ENCODE data around the gene CPNE6. TPM values are rescaled to one million over a fixed set of nuclear protein-coding genes. Genes with fewer than 3 reads are reported as not detected.

CPNE6 gene
- total RNA-seq, 6 experiments from 2014 or later, result not detected

GRCh38 chr14:24088095-24088494, 16.7 kb downstream of the CPNE6 start:
- Mint-ChIP-seq H3K36me3 (ENCODE audit: low read depth) (no peaks in the 10 kb centered on the region), H3K4me3 (no peak overlapping the region), H3K9me3 (no peaks in the 10 kb centered on the region), H3K4me1 (ENCODE audit: low read depth) (peaks cover 3% of the 10 kb centered on the region), H3K27ac (no peak overlapping the region), H3K27me3 (ENCODE audit: insufficient read depth) (peaks cover 14% of the 10 kb centered on the region)
- TF ChIP-seq, protein P1, sequence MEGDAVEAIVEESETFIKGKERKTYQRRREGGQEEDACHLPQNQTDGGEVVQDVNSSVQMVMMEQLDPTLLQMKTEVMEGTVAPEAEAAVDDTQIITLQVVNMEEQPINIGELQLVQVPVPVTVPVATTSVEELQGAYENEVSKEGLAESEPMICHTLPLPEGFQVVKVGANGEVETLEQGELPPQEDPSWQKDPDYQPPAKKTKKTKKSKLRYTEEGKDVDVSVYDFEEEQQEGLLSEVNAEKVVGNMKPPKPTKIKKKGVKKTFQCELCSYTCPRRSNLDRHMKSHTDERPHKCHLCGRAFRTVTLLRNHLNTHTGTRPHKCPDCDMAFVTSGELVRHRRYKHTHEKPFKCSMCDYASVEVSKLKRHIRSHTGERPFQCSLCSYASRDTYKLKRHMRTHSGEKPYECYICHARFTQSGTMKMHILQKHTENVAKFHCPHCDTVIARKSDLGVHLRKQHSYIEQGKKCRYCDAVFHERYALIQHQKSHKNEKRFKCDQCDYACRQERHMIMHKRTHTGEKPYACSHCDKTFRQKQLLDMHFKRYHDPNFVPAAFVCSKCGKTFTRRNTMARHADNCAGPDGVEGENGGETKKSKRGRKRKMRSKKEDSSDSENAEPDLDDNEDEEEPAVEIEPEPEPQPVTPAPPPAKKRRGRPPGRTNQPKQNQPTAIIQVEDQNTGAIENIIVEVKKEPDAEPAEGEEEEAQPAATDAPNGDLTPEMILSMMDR (IDR thresholded peaks at IDR 0.05), result no peak
- no peak for DNase-seq

- TF ChIP-seq, protein P1 (IDR thresholded peaks at IDR 0.05), result no peak
- Mint-ChIP-seq H3K4me1 (ENCODE audit: low read depth) (peaks cover 11% of the 10 kb centered on the region), H3K27me3 (ENCODE audit: insufficient read depth) (peaks cover 10% of the 10 kb centered on the region), H3K4me3 (no peak overlapping the region), H3K36me3 (ENCODE audit: low read depth) (no peaks in the 10 kb centered on the region), H3K9me3 (no peaks in the 10 kb centered on the region), H3K27ac (no peak overlapping the region)
- DNase-seq, result no peak
Measured at GRCh38 chr14:24089890-24090289, 18.5 kb downstream of the CPNE6 start.

- Mint-ChIP-seq H3K4me3 (no peak overlapping the region), H3K27ac (no peak overlapping the region)
Measured at GRCh38 chr14:24092110-24092504, 20.7 kb downstream of the CPNE6 start.

GRCh38 chr14:24092505-24093206, 21.3 kb downstream of the CPNE6 start:
- Mint-ChIP-seq H3K27ac (peak overlapping the region; percentile 38; the same call in 1 of the 2 replicates), H3K27me3 (ENCODE audit: insufficient read depth) (no peaks in the 10 kb centered on the region; the same call in none of the 2 replicates), H3K9me3 (no peaks in the 10 kb centered on the region), H3K4me1 (ENCODE audit: low read depth) (peaks cover 26% of the 10 kb centered on the region), H3K4me3 (no peak overlapping the region), H3K36me3 (ENCODE audit: low read depth) (peaks cover 4% of the 10 kb centered on the region; the same call in 1 of the 2 replicates)
- DNase-seq, result no peak
- TF ChIP-seq, protein P1 (IDR thresholded peaks at IDR 0.05), result no peak

More at GRCh38 chr14:24092110-24092504, 20.7 kb downstream of the CPNE6 start:
- DNase-seq, result no peak
- H3K9me3 Mint-ChIP-seq, result no peaks in the 10 kb centered on the region
- peaks cover 4% of the 10 kb centered on the region; the same call in 1 of the 2 replicates for H3K36me3 Mint-ChIP-seq (ENCODE audit: low read depth)
- peaks cover 26% of the 10 kb centered on the region for H3K4me1 Mint-ChIP-seq (ENCODE audit: low read depth)
- TF ChIP-seq, protein P1 (IDR thresholded peaks at IDR 0.05), result no peak
- H3K27me3 Mint-ChIP-seq (ENCODE audit: insufficient read depth), result peaks cover under 1% of the 10 kb centered on the region

- no peak for DNase-seq
- H3K4me3 Mint-ChIP-seq, result peak overlapping the region; percentile 99
Measured at GRCh38 chr14:24093207-24093900, 22.0 kb downstream of the CPNE6 start.

More at GRCh38 chr14:24093207-24093900, 22.0 kb downstream of the CPNE6 start:
- TF ChIP-seq, protein P1 (IDR thresholded peaks at IDR 0.05), result no peak
- H3K4me1 Mint-ChIP-seq (ENCODE audit: low read depth), result peaks cover 26% of the 10 kb centered on the region
- H3K27me3 Mint-ChIP-seq (ENCODE audit: insufficient read depth), result no peaks in the 10 kb centered on the region; the same call in none of the 2 replicates
- H3K27ac Mint-ChIP-seq, result peak overlapping the region; percentile 86
- H3K9me3 Mint-ChIP-seq, result no peaks in the 10 kb centered on the region
- H3K36me3 Mint-ChIP-seq (ENCODE audit: low read depth), result peaks cover 4% of the 10 kb centered on the region; the same call in 1 of the 2 replicates

Measured in HFFc6 (cell line).